Mesothelial cell of epicardium (in vitro differentiated cells): ENCODE data around the gene RALY. TPM values are rescaled to one million over a fixed set of nuclear protein-coding genes. Genes with fewer than 3 reads are reported as not detected.

Experiments used
- DNase-seq, 2 experiments: peaks; one replicate each; pipeline ENCODE4 v3.0.0; 2021; ENCODE audit warnings: low spot score in 2 of 2; ENCODE audit not compliant: unreplicated experiment in 2 of 2
- H3K27ac Mint-ChIP-seq: 2 replicates; pipeline ENCODE4 v1.8.0; 2021; ENCODE audit warnings: mixed read lengths
- H3K27me3 Mint-ChIP-seq: 2 replicates; pipeline ENCODE4 v1.8.0; 2021; ENCODE audit warnings: low read depth, mixed read lengths
- H3K36me3 Mint-ChIP-seq: 2 replicates; pipeline ENCODE4 v1.8.0; 2021; ENCODE audit warnings: mixed read lengths
- H3K4me1 Mint-ChIP-seq: 2 replicates; pipeline ENCODE4 v1.8.0; 2021; ENCODE audit warnings: mixed read lengths
- H3K4me3 Mint-ChIP-seq: 2 replicates; pipeline ENCODE4 v1.8.0; 2021; ENCODE audit warnings: mild to moderate bottlenecking, moderate library complexity, mixed read lengths
- H3K9me3 Mint-ChIP-seq: 2 replicates; pipeline ENCODE4 v1.8.0; 2021; ENCODE audit warnings: mixed read lengths
- total RNA-seq: library from RNA; stranded (reverse); gene quantifications from 3 replicates; pipeline ENCODE4 v1.2.1, GENCODE V29; 2021
- TF ChIP-seq, protein P1 (sequence below): fragments of 200-600 bp; sonication (generic); IDR thresholded peaks from one replicate; pipeline ENCODE4 v1.5.0; 2021; ENCODE audit warnings: antibody characterized with exemption; ENCODE audit not compliant: unreplicated experiment

The RALY gene
- total RNA-seq, 1 donor from 2014 or later, result 139 TPM

DNA sequence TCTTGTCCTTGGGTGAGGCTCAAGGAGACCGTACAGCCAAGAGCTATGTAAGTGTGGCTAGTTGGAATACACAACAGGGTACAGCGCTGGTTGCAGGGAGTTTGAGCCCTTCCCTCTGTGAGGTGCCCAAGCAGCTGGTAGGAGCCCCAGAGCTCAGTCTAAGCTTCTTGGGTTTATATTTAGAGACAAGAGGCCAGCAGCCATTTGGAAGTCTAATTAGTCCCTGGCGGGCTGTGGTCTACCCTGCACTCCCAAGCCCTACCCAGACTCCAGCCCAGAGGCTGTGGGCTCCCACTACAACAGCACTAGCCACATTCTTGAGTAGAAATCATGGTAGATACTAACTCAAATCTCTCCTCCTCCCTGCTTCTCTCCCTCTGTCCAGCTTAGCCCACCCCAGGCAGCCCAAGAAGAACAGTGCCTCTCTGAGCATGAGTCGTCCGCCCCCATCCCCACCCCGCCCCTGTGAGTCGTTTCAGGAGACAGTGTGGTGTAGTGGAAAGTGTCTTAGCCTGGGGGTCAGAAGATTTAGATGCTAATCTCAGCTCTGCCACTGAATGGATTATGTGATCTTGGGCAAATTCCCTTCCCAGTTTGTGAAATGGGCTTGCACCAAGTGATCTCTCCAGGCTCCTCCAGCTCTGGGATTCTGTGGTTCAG is 80.5 kb downstream of the RALY start:
- H3K27ac Mint-ChIP-seq, result no peak overlapping the region

DNA sequence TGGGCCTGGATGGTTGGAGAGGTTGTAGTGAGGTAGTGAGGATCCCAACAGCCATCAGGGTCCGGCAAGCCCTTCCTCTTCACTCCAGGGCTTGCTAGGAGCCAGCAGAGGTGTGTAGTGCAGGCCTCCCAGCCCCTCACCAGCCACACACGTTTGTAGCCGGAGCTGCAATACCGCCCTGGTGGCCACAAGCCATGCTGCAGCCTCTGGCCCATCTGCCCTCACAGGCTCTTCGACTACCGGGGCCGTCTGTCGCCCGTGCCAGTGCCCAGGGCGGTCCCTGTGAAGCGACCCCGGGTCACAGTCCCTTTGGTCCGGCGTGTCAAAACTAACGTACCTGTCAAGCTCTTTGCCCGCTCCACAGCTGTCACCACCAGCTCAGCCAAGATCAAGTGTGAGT is 81.9 kb downstream of the RALY start:
- DNase-seq, result no peak
- H3K27ac Mint-ChIP-seq, result no peak overlapping the region
- TF ChIP-seq, protein P1, sequence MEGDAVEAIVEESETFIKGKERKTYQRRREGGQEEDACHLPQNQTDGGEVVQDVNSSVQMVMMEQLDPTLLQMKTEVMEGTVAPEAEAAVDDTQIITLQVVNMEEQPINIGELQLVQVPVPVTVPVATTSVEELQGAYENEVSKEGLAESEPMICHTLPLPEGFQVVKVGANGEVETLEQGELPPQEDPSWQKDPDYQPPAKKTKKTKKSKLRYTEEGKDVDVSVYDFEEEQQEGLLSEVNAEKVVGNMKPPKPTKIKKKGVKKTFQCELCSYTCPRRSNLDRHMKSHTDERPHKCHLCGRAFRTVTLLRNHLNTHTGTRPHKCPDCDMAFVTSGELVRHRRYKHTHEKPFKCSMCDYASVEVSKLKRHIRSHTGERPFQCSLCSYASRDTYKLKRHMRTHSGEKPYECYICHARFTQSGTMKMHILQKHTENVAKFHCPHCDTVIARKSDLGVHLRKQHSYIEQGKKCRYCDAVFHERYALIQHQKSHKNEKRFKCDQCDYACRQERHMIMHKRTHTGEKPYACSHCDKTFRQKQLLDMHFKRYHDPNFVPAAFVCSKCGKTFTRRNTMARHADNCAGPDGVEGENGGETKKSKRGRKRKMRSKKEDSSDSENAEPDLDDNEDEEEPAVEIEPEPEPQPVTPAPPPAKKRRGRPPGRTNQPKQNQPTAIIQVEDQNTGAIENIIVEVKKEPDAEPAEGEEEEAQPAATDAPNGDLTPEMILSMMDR, result peak; percentile 52
- H3K4me1 Mint-ChIP-seq, result no peaks in the 10 kb centered on the region
- peaks cover 19% of the 10 kb centered on the region for H3K36me3 Mint-ChIP-seq
- no peak overlapping the region for H3K4me3 Mint-ChIP-seq
- no peaks in the 10 kb centered on the region for H3K9me3 Mint-ChIP-seq
- no peaks in the 10 kb centered on the region for H3K27me3 Mint-ChIP-seq

More for the DNA sequence above, 80.5 kb downstream of the RALY start:
- H3K36me3 Mint-ChIP-seq, result peaks cover 15% of the 10 kb centered on the region
- no peaks in the 10 kb centered on the region for H3K27me3 Mint-ChIP-seq
- H3K9me3 Mint-ChIP-seq, result no peaks in the 10 kb centered on the region
- TF ChIP-seq, protein P1, result no peak
- DNase-seq, result no peak
- H3K4me1 Mint-ChIP-seq, result peaks cover 3% of the 10 kb centered on the region
- H3K4me3 Mint-ChIP-seq, result no peak overlapping the region

DNA sequence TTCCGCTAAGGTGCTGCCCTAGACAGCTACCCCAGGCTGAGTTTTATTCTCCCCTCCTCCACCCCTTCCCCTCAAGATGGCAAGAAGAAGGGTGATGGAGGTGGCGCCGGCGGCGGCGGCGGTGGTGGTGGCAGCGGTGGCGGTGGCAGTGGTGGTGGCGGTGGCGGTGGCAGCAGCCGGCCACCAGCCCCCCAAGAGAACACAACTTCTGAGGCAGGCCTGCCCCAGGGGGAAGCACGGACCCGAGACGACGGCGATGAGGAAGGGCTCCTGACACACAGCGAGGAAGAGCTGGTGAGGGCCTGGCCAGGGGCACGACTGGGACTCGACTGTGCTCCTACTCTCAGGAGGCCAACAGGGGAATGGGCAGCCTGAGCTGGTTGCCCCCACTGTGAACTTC is 83.2 kb downstream of the RALY start:
- Mint-ChIP-seq H3K27ac (no peak overlapping the region), H3K27me3 (no peaks in the 10 kb centered on the region), H3K9me3 (no peaks in the 10 kb centered on the region), H3K36me3 (peaks cover 26% of the 10 kb centered on the region), H3K4me1 (no peaks in the 10 kb centered on the region), H3K4me3 (no peak overlapping the region)
- TF ChIP-seq, protein P1, result no peak
- no peak for DNase-seq

DNA sequence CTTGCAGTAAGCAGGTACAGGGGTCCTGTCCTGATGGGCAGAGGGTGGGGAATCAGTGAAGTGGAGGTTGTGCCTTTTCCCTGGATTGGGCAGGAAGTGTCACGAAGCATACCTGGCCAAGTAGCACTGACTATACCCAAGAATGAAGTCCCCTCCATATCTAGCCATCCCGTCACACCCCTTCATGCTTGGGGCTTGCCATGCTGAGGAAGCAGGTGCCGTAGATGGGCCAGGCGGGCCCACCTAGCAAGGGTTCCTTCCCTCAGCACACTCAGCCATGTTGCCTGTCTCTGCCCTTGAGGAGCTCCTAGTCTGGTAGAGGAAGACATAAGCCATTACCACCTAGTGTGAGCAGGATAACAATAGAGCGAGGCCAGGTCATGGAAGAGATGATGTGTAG is 84.8 kb downstream of the RALY start:
- H3K9me3 Mint-ChIP-seq, result no peaks in the 10 kb centered on the region
- no peak overlapping the region for H3K4me3 Mint-ChIP-seq
- H3K4me1 Mint-ChIP-seq, result peaks cover 6% of the 10 kb centered on the region
- H3K36me3 Mint-ChIP-seq, result peaks cover 26% of the 10 kb centered on the region
- DNase-seq, result no peak
- no peak overlapping the region for H3K27ac Mint-ChIP-seq
- TF ChIP-seq, protein P1, result no peak
- no peaks in the 10 kb centered on the region for H3K27me3 Mint-ChIP-seq

DNA sequence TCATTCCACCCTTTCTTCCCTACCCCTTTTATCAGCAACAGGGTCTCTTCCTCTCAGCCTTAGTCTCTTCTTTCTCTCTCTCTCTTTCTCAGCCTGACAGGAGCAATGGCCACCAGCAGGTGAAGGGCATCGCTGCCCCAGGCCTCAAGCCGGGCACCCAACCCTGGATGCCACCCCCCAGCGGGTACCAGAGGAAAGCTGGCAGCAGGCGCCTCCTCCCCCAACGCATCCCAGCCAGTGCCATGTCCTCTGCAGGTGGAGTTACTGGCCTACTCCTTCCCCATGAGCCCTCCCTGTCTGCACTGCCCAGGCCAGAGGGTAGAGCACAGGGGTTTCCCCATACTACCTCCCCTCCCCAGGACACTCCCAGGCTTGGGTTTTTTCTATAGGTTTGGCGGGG is 86.1 kb downstream of the RALY start:
- TF ChIP-seq, protein P1, result no peak
- Mint-ChIP-seq H3K27ac (no peak overlapping the region), H3K4me3 (no peak overlapping the region), H3K4me1 (peaks cover 6% of the 10 kb centered on the region), H3K36me3 (peaks cover 31% of the 10 kb centered on the region), H3K9me3 (no peaks in the 10 kb centered on the region), H3K27me3 (no peaks in the 10 kb centered on the region)
- DNase-seq, result no peak
